Forelimb muscle (tissue), 1 donor: Measurements from ENCODE around the gene LSM7. TPM values are rescaled to one million over a fixed set of nuclear protein-coding genes. Genes with fewer than 3 reads are reported as not detected.

ENCODE experiments used
- DNase-seq: peaks from one replicate; pipeline ENCODE4 v3.0.0-alpha.2; 2013; ENCODE audit warnings: low read depth
- polyA plus RNA-seq: library from polyadenylated mRNA; unstranded; fragments of 120-200 nt; gene quantifications from one replicate; pipeline ENCODE4 v1.2.1, GENCODE V29; 2013; ENCODE audit not compliant: insufficient read length

LSM7 gene
- polyA plus RNA-seq, 1 donor: 68.1 TPM

DNA sequence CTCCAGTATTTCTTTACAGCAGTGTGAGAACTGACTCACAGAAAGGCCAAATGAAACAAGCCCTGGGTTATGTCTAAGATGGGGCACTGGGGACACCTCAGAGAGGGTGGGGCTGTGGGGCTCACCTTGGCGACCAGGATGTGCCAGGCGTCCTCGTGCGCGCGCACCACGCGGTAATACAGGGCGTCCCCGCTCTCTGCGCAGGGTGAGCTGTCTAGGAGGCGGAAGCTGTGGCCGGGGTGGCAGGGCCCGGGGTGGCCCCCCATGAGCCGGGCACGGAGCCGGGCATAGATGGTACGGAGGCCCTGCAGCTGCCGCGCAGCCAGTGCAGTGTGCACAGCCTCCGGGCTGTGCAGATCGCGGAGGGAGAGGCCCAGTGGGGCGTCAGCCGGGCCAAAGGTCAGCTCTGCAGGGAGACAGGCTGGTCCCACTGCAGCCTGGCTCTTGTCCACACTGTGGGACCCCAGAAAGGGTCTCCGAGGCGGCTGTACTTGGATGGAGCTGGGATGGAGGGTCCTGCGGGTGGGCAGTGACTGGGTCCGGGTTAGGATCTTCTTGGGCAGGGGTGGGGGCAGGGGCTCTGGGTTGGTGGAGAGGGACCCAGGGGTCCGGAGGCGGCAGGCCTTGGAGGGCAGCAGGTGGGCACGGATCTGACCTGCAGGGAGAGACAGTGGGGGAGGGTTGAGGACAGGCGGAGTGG lies 49.8 kb downstream of the LSM7 start:
- no peak for DNase-seq

GRCh38 chr19:2277138-2277537 lies 51.2 kb downstream of the LSM7 start:
- no peak for DNase-seq

- no peak for DNase-seq
Observed at GRCh38 chr19:2276429-2276986, 51.9 kb downstream of the LSM7 start.

- DNase-seq: no peak
Observed at GRCh38 chr19:2275588-2276428, 52.6 kb downstream of the LSM7 start.

DNA sequence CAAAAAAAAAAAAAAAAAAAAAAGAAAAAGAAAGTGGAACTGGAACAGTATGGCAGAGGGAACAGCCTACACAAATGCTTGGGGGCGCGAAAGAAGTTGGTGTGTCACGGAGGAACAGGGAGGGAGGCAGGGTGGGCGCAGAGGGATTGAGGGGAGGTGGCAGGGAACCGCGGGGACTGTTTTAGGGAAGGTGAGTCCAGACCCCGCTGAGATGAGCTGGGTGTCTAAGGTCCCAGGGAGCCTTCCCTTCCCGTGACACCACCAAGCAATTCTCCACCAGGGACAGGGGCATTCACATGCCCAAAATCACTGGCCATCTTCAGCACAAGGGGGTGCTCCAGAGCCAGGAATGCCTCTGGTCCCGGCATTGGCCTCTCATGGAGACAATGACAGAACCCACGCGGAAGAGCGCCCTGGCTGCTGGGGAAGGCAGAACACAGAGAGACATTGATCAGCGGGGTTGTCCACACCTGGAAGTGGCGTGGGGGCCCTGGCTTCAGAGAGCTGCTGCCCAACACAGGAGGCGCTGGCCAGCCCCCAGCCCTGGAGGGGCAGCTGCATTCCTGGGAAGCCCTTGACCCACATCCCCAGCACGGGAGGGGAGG lies 53.4 kb downstream of the LSM7 start:
- no peak for DNase-seq

GRCh38 chr19:2274185-2274711 lies 54.1 kb downstream of the LSM7 start:
- DNase-seq: no peak

DNA sequence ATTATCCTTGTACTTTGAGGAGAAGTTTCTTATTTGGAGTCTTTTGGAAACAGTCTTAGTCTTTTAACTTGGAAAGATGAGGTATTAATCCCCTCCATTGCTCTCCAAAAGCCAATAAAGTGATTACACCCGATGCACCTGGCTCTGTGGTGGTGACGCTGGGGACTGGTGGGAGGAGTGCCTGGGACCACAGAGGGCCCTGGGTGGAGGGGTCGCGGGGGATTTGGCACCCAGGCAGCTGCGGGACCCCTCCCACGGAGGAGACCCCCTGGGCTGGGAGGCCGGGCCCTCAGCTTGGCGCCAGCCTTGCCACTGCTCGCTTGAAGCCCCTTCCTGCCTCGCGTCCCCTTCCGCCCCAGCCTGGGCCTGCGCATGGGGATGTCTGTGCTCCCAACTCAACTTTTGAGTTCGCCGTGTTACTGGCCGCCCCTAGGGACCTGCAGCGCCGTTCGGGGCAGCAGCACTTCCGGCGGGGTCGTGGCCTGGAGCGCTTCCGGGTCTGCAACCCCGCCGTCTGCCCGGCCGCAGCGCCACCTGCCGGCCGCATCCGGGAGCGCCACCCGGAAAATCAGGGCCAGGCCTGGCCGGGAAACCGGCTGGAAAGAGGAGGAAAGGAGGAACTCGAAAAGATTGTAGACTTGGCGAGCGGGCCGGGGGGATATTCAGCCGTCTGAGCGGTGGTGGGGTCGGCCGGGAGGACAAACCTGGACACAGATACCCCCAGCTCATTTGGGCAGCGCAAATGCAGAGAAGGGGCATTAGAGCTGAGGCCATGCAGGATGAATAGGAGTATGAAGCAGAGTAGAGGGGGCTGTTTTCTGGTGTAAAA lies 54.8 kb downstream of the LSM7 start:
- no peak for DNase-seq

Other genes starting within 250 kb of the LSM7 start
- gene MOB3A, start 232.3 kb downstream of the LSM7 start, polyA plus RNA-seq: 13.4 TPM
- gene IZUMO4, start 231.7 kb downstream of the LSM7 start, polyA plus RNA-seq: 1.1 TPM
- 53.5 TPM for gene AP3D1, start 177.0 kb downstream of the LSM7 start, polyA plus RNA-seq
- gene DOT1L, start 164.7 kb downstream of the LSM7 start, polyA plus RNA-seq: 20.0 TPM
- 64.0 TPM for gene PLEKHJ1, start 92.3 kb downstream of the LSM7 start, polyA plus RNA-seq
- 63.8 TPM for gene SF3A2, start 91.8 kb downstream of the LSM7 start, polyA plus RNA-seq
- 6.1 TPM for gene AMH, start 79.3 kb downstream of the LSM7 start, polyA plus RNA-seq
- 84.3 TPM for gene JSRP1, start 72.2 kb downstream of the LSM7 start, polyA plus RNA-seq
- 0.05 TPM for gene PEAK3, start 46.4 kb downstream of the LSM7 start, polyA plus RNA-seq
- gene LINGO3, start 20.4 kb downstream of the LSM7 start, polyA plus RNA-seq: 0.13 TPM
- 45.2 TPM for gene SPPL2B, start 98 bp upstream of the LSM7 start, polyA plus RNA-seq
- 0.38 TPM for gene TMPRSS9, start 31.7 kb upstream of the LSM7 start, polyA plus RNA-seq
- gene TIMM13, start 99.0 kb upstream of the LSM7 start, polyA plus RNA-seq: 90.5 TPM
- gene LMNB2, start 128.4 kb upstream of the LSM7 start, polyA plus RNA-seq: 54.7 TPM
- gene GADD45B, start 147.5 kb upstream of the LSM7 start, polyA plus RNA-seq: 7.4 TPM